CD4-positive, alpha-beta T cell (primary cell): ENCODE data around the gene TMIGD2. TPM values are rescaled to one million over a fixed set of nuclear protein-coding genes. Genes with fewer than 3 reads are reported as not detected.

Experiments
- ATAC-seq: fragments of 200-7000 bp; cut with Tn5 transposase; one replicate; pipeline ENCODE4 v1.10.0; 2022; ENCODE audit warnings: mild to moderate bottlenecking; ENCODE audit not compliant: poor library complexity
- CTCF ChIA-PET: fragments of 350-600 bp; sonication (Branson Sonifier 250); formaldehyde crosslinking; loops from one replicate; lab custom pipeline; 2021; ENCODE audit warnings: antibody characterized with exemption, inconsistent platforms; lab: Charles Lee
- POLR2A ChIA-PET: fragments of 350-600 bp; sonication (Branson Sonifier 250); formaldehyde crosslinking; loops from one replicate; lab custom pipeline; 2021; ENCODE audit warnings: antibody characterized with exemption, inconsistent platforms; lab: Charles Lee
- DNase-seq, 14 experiments: peaks; one replicate each; pipeline ENCODE4 v3.0.0-alpha.2; 2013 to 2020; ENCODE audit warnings: mixed read lengths in 2 of 14
- H3K27ac ChIP-seq, 2 donors: one replicate each; pipeline versions ENCODE4 v1.5.1 to v1.7.0; 2013; ENCODE audit warnings: low read length in 2 of 2, low read depth in 1 of 2, mild to moderate bottlenecking in 1 of 2
- H3K27me3 ChIP-seq, 2 experiments: 1 replicate in 1 of 2; 2 replicates in 1 of 2; pipeline versions ENCODE4 v1.6.1 to v1.7.0; 2013; ENCODE audit warnings: low read length in 2 of 2, control low read depth in 1 of 2, mild to moderate bottlenecking in 1 of 2, moderate library complexity in 1 of 2; ENCODE audit not compliant: insufficient read depth in 2 of 2, control insufficient read depth in 1 of 2
- H3K36me3 ChIP-seq: one replicate; pipeline ENCODE4 v1.6.1; 2013; ENCODE audit warnings: low read length, control low read depth; ENCODE audit not compliant: insufficient read depth
- H3K4me1 ChIP-seq: one replicate; pipeline ENCODE4 v1.6.1; 2013; ENCODE audit warnings: low read length, control low read depth; ENCODE audit not compliant: insufficient read depth
- H3K4me3 ChIP-seq: one replicate; pipeline ENCODE4 v1.5.1; 2013; ENCODE audit warnings: mild to moderate bottlenecking, low read length, moderate library complexity
- H3K9me3 ChIP-seq, 2 experiments: 1 replicate in 1 of 2; 2 replicates in 1 of 2; pipeline versions ENCODE4 v1.6.1 to v1.7.0; 2013; ENCODE audit warnings: low read length in 2 of 2, mild to moderate bottlenecking in 2 of 2, control low read depth in 1 of 2, moderate library complexity in 1 of 2; ENCODE audit not compliant: control insufficient read depth in 1 of 2, insufficient read depth in 1 of 2
- H3K27ac Mint-ChIP-seq: one replicate; pipeline ENCODE4 v1.8.0; 2020; ENCODE audit warnings: mixed read lengths
- H3K27me3 Mint-ChIP-seq: one replicate; pipeline ENCODE4 v1.8.0; 2021; ENCODE audit warnings: mixed read lengths
- H3K36me3 Mint-ChIP-seq: one replicate; pipeline ENCODE4 v1.8.0; 2021; ENCODE audit warnings: low read depth, mixed read lengths
- H3K4me1 Mint-ChIP-seq: one replicate; pipeline ENCODE4 v1.8.0; 2021; ENCODE audit warnings: low read depth, mixed read lengths
- H3K4me3 Mint-ChIP-seq: one replicate; pipeline ENCODE4 v1.8.0; 2020; ENCODE audit warnings: mild to moderate bottlenecking, mixed read lengths
- H3K9me3 Mint-ChIP-seq: one replicate; pipeline ENCODE4 v1.8.0; 2020; ENCODE audit warnings: mixed read lengths
- intact Hi-C, 2 experiments: fragments of 100-400 bp; cut with DNase I in 1 of 2; cut with micrococcal nuclease in 1 of 2; formaldehyde crosslinking; loops; one replicate each; pipeline versions ENCODE4 v1.15.1 to v1.9.0; 2023 to 2025; cut with DNase I, micrococcal nuclease
- total RNA-seq, 174 experiments: library from RNA in 2 of 174; stranded (reverse) in 2 of 174; gene quantifications; one replicate each; pipeline ENCODE4 v1.2.3 and lab custom pipeline; 2021 to 2026
- TF ChIP-seq, protein P1 (sequence below): fragments of 200-600 bp; IDR thresholded peaks from one replicate; pipeline ENCODE4 v1.8.0; 2022; ENCODE audit warnings: antibody characterized with exemption, mild to moderate bottlenecking

TMIGD2 gene
- total RNA-seq, 2 experiments from 2014 or later: 17.6 to 20.9 TPM

DNA sequence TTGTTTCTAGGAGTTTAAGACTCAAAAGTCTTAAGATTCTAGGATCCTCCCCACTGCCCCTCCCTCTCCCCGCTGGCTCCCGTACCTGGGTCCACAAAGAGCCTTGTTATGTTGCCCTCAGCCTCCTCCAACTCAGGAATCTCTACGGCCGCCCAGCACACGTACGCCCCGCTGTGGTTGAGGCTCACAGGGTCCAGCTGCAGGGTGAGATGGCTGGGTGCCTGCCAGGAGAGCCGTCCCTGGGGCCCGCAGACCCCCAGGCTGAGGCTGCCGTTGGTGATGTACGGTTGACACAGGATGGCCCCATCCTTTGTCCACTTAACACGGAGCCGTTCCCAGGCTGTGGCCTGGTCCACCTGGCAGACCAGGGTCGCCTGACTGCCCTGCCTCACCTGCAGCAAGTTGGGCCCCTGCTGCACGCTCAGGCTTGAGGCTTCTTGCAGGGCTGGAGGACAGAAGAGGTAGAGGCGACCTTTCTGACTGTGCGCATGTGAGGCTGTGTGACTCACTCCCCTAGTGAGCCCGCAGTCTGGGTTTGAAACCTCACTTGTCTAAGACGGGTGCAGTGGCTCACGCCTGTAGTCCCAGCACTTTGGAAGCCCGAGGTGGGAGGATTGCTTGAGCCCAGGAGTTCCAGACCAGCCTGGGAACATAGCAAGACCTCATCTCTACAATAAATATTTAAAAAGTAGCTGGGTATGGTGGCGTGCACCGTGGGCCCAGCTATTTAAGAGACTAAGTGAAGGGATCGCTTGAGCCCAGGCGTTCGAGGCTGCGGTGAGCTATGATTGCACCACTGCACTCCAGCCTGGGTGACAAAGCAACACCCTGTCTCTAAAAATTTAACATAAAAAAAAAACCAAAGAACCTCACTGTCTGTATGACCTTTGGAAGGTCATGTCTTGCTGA, 4.0 kb downstream of the TMIGD2 start:
- Histone ChIP-seq H3K36me3 (peaks cover 2% of the 10 kb centered on the region), H3K27ac (no peak overlapping the region), H3K9me3 (no peaks in the 10 kb centered on the region), H3K4me3 (no peak overlapping the region), H3K27me3 (no peaks in the 10 kb centered on the region), H3K4me1 (peaks cover 34% of the 10 kb centered on the region)
- H3K4me1 Mint-ChIP-seq: peaks cover 34% of the 10 kb centered on the region
- TF ChIP-seq, protein P1, sequence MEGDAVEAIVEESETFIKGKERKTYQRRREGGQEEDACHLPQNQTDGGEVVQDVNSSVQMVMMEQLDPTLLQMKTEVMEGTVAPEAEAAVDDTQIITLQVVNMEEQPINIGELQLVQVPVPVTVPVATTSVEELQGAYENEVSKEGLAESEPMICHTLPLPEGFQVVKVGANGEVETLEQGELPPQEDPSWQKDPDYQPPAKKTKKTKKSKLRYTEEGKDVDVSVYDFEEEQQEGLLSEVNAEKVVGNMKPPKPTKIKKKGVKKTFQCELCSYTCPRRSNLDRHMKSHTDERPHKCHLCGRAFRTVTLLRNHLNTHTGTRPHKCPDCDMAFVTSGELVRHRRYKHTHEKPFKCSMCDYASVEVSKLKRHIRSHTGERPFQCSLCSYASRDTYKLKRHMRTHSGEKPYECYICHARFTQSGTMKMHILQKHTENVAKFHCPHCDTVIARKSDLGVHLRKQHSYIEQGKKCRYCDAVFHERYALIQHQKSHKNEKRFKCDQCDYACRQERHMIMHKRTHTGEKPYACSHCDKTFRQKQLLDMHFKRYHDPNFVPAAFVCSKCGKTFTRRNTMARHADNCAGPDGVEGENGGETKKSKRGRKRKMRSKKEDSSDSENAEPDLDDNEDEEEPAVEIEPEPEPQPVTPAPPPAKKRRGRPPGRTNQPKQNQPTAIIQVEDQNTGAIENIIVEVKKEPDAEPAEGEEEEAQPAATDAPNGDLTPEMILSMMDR: no peak
- H3K36me3 Mint-ChIP-seq: peaks cover 23% of the 10 kb centered on the region
- ATAC-seq (no peak), DNase-seq (peak in 1 of 14 experiments; percentile 37)
- H3K27me3 Mint-ChIP-seq: no peaks in the 10 kb centered on the region
- ChIA-PET CTCF (interaction anchor here (0.6 kb wide), 1 partner anchor 221 kb away, joined by 3 read pairs; no protein-coding TSS in a partner anchor), POLR2A (interaction anchor here (2.0 kb wide), 1 partner anchor 45 kb away, joined by 9 read pairs; the partner anchor contains the start of gene MPND)
- H3K4me3 Mint-ChIP-seq: no peak overlapping the region
- intact Hi-C loops: no loop called here
- no peaks in the 10 kb centered on the region for H3K9me3 Mint-ChIP-seq
- peak overlapping the region; percentile 74 for H3K27ac Mint-ChIP-seq

DNA sequence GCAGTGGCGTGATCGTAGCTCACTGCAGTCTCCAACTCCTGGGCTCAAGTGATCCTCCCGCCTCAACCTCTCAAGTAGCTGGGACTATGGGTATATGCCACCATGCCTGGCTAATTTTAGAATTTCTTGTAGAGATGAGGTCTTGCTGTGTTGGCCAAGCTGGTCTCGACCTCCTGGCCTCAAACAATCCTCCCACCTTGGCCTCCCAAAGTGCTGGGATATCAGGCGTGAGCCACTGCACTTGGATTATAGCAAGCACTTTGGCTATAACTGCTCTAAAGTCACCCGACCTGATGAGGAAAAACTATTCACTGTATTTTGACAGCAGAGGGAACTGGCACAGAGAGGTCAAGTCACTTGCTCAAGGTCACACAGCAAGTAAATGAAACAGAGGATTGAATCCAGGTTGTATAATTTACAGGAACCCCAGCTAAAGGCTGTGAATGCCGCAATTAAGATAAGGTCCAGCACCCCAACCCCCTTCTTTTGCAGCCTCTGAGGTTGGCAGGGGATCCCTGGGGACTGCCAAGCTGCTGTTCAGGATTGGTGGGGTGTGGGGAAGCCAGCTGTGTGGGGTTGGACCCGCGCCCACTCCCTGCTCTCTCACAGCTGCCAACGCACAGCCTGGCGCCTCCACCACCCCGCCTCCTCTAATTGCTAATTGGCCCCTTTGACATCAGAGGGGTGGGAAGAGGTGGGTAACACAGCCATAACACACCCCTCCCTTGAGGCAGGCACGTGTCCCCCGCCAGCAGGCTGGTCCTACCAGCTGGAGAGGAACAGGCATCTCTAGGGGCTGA, 6.0 kb downstream of the TMIGD2 start:
- no peak for DNase-seq
- ChIA-PET POLR2A (no interaction called here), CTCF (no interaction called here)
- H3K27me3 ChIP-seq: no peaks in the 10 kb centered on the region
- no peaks in the 10 kb centered on the region for H3K9me3 Mint-ChIP-seq
- no peak overlapping the region for H3K4me3 Mint-ChIP-seq
- H3K27me3 Mint-ChIP-seq: no peaks in the 10 kb centered on the region
- ATAC-seq: no peak
- H3K36me3 ChIP-seq: peaks cover 2% of the 10 kb centered on the region
- intact Hi-C loops: no loop called here
- peaks cover 16% of the 10 kb centered on the region for H3K4me1 Mint-ChIP-seq
- no peak overlapping the region for H3K4me3 ChIP-seq
- H3K27ac ChIP-seq: no peak overlapping the region
- H3K36me3 Mint-ChIP-seq: peaks cover 23% of the 10 kb centered on the region
- peak overlapping the region; percentile 30 for H3K27ac Mint-ChIP-seq
- TF ChIP-seq, protein P1: no peak
- H3K4me1 ChIP-seq: peaks cover 14% of the 10 kb centered on the region
- no peaks in the 10 kb centered on the region for H3K9me3 ChIP-seq

DNA sequence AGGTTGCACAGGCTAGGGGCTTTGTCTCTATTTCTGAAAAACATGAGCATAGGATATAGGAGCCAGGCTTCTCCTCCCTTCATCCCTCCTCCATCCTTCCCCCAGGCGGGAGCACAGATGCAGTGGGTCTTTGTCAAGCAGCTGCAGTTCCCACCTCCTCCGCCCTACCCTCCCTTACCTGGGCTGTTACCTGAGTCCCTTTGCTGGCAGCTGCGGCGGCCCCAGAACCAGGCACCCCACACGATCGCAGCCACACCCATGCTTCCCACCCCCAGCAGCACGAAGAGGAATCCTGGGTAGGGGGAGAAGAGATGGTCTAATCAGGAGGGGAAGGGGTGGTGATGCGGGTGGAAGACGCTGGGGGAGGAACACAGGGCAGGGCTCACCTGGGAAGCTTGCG, 7.8 kb downstream of the TMIGD2 start:
- H3K27ac ChIP-seq: no peak overlapping the region
- intact Hi-C loops: no loop called here
- Mint-ChIP-seq H3K27me3 (no peaks in the 10 kb centered on the region), H3K9me3 (no peaks in the 10 kb centered on the region), H3K4me3 (no peak overlapping the region), H3K4me1 (peaks cover 8% of the 10 kb centered on the region), H3K27ac (no peak overlapping the region), H3K36me3 (peaks cover 27% of the 10 kb centered on the region)
- no peaks in the 10 kb centered on the region for H3K27me3 ChIP-seq
- ATAC-seq: no peak
- POLR2A ChIA-PET: no interaction called here
- peaks cover 2% of the 10 kb centered on the region for H3K36me3 ChIP-seq
- no peak overlapping the region for H3K4me3 ChIP-seq
- TF ChIP-seq, protein P1: no peak
- H3K9me3 ChIP-seq: no peaks in the 10 kb centered on the region
- peaks cover 11% of the 10 kb centered on the region for H3K4me1 ChIP-seq
- DNase-seq: no peak
- CTCF ChIA-PET: no interaction called here
